GM20000 (cell line): Measurements from ENCODE around the gene FHAD1.

Experiments used
- DNase-seq: peaks from one replicate; pipeline ENCODE4 v3.0.0; 2012; ENCODE audit warnings: low spot score
- TF ChIP-seq, protein P1 (sequence below): IDR thresholded peaks from 2 replicates; pipeline ENCODE4 v1.5.1; 2012; ENCODE audit warnings: mild to moderate bottlenecking, control low read depth; ENCODE audit errors: extremely low read depth, missing control alignments

Gene FHAD1

DNA sequence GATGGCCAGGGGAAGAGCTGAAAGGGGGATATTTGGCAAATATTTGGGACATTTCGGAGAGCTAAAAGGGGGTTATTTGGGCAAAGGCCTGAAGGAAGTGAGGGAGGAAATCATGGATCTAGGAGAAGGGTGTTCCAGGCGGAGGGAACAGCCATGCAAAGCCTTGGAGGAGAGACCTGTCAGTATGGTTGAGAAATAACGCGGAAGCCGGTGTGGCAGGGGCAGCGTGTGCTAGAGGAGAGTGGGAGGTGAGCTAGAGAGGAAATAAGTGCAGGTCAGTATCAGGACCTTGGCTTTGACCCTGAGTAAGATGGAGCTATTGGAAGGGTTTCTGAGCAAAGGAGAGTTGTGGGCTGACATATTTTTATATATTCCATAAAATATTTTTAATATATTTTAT, 194.2 kb downstream of the FHAD1 start:
- no peak for DNase-seq
- TF ChIP-seq, protein P1, sequence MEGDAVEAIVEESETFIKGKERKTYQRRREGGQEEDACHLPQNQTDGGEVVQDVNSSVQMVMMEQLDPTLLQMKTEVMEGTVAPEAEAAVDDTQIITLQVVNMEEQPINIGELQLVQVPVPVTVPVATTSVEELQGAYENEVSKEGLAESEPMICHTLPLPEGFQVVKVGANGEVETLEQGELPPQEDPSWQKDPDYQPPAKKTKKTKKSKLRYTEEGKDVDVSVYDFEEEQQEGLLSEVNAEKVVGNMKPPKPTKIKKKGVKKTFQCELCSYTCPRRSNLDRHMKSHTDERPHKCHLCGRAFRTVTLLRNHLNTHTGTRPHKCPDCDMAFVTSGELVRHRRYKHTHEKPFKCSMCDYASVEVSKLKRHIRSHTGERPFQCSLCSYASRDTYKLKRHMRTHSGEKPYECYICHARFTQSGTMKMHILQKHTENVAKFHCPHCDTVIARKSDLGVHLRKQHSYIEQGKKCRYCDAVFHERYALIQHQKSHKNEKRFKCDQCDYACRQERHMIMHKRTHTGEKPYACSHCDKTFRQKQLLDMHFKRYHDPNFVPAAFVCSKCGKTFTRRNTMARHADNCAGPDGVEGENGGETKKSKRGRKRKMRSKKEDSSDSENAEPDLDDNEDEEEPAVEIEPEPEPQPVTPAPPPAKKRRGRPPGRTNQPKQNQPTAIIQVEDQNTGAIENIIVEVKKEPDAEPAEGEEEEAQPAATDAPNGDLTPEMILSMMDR, result no peak

DNA sequence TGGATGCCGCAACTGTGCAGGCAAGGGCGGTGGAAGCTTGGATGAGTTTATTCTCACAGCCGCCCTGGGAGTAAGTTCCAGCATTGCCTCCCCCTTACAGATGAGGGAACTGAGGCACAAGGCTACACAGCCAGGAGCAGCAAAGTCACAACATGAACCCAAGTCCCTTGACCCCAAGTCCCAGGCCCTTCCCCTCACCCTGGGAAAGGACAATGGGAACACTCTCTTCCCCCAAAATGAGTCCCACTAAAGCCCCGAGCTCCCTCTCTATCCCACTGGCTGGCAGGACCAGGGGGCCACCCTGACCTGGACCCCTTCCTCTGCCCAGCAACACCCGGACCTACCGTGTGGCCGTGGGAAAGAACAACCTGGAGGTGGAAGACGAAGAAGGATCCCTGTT, 195.1 kb downstream of the FHAD1 start:
- no peak for DNase-seq
- TF ChIP-seq, protein P1, result no peak

DNA sequence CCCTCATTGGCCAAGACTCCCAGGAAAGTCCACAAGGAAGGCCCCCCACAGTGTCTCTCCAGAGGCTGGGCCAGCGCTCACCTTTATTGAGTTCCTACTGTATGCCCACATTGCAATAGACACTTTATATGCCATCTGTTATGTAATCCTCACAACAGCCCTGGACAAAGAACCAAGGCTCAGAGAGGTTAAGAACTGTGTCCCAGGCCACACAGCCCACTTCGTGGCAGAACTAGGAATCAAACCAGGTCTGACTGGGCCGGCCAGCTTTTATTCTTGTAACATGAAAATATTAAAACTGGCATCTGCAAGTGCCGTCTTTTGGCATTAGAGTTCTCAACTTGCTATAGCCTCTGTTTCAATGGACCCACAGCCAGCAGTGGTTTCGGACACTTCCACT, 195.7 kb downstream of the FHAD1 start:
- TF ChIP-seq, protein P1, result no peak
- no peak for DNase-seq

DNA sequence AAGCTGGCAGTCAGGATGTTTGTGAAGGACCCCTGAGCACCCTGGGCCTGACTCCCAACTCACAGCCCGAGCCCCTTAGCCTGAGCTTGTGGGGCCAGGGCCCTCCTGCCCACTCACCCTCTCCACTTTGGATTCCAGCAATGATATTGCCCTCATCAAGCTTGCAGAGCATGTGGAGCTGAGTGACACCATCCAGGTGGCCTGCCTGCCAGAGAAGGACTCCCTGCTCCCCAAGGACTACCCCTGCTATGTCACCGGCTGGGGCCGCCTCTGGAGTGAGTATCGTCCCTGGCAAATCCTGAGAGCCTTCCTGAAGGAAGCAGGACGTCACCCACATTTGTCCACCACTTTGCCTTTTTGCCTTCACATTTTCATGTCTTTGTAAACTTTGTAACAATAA, 196.3 kb downstream of the FHAD1 start:
- TF ChIP-seq, protein P1, result no peak
- DNase-seq, result no peak

- no peak for DNase-seq
- TF ChIP-seq, protein P1, result no peak
Observed at GRCh38 chr1:15444468-15445389, 197.7 kb downstream of the FHAD1 start.

GRCh38 chr1:15445390-15446122, 198.5 kb downstream of the FHAD1 start:
- no peak for DNase-seq
- TF ChIP-seq, protein P1, result no peak

DNA sequence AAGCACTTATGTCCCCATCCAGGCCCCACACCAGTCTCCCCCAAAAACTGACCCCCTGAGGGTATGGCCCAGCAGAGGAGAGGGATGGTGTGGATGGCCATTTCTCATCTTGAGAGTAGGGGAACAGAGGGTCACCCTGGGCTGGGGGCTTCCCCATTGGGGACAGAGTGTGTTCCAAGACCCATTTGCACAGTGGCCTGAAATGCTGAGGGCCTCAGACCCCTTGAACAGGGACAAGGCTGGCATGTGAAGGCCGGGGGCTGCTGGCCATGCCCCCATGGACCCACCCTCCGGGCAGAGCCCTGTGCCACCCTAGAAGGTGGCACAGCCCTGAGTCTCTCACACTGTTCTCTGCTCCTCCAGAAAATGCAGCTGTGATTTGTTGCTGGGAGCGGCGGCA, 199.2 kb downstream of the FHAD1 start:
- DNase-seq, result no peak
- TF ChIP-seq, protein P1, result no peak
